ENCODE results near the gene DOLK.
A peak's percentile ranks its signal among the peaks of the same experiment; 100 is the strongest.
"Not testable (repeated sequence)": the region's sequence is repeated elsewhere in the genome, so short reads cannot be mapped to it uniquely, and the experiment has no call there.

DOLK gene

DNA sequence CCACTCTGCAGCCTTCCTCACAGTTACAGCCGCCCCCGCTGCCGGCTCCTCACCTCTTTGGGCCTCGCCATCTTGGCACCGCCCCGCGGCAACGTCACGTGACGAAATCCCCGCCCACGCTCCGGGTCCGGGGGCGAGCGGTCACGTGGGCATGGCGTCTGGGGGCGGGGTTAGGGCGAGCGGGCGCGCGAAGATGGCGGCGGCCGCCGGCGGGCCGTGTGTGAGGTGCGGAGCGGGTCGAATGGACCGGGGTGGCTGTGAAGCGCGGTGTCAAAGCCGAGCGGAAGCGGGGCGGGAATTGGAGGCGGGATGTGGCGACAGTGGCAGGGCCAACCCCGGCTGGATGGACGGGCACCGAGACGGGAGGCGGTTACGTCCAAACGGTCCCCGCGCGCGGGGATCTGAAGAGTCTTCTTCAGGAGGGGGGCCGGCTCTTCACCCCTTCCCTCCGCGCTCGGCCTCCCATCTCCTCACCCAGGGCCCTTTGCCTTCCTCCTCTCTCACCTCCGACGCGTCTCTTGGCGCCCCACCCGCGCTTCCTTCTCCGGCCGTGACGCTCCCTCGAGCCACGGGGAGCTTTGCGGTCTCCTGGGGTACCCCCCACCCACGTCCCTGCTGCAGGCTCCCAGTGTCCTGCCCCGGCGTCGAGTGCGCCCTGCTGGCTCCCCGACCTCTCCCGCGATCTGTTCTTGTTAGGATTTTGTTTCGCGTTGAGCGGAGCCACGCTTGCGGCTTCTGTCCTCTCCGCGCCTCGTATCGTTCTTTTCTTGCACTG is at the start of gene DOLK, which contains the start of gene NUP188:
DOLK (minus strand) TSS at position 77 of the 775 bp plus-strand sequence. CDS start 300 bp downstream, outside the sequence.
NUP188 (plus strand) TSS at position 173 of the 775 bp plus-strand sequence; CDS start at position 194, 21 bp downstream.
- TF ChIP-seq POLR2A (IDR thresholded peaks at IDR 0.05; ENCODE audit: low read length) (peak; percentile 88), GATA1 (IDR thresholded peaks at IDR 0.05; ENCODE audit: low read depth, low read length) (no peak)
- peak; percentile 95 to 98 for DNase-seq

DNA sequence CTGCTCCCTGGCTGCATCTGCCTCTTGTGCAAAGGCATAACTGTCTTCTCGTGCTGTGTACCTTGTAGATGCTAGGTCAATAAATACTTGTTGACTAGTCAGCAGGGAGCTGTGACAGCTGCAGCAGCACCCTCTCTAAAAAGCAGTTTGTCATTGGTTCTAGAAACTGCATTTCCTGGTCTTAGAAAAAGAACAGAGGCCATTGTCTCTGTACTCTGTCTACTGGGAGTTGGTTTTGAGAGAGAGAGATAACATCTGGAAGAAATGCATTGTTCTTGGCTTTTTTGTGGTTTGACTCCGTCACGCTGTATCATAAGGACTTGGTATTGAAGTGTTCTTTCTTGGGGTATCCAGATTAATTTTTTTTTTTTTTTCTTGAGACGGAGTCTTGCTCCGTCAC is 48.4 kb upstream of the DOLK start:
- DNase-seq, result no peak
- TF ChIP-seq POLR2A (IDR thresholded peaks at IDR 0.05; ENCODE audit: low read length) (no peak), GATA1 (IDR thresholded peaks at IDR 0.05; ENCODE audit: low read depth, low read length) (no peak)

- DNase-seq, result peak; percentile 40 to 50
- TF ChIP-seq POLR2A (IDR thresholded peaks at IDR 0.05; ENCODE audit: low read length) (no peak), GATA1 (IDR thresholded peaks at IDR 0.05; ENCODE audit: low read depth, low read length) (no peak)
Measured at GRCh38 chr9:128992995-128993394, 45.6 kb upstream of the DOLK start.

GRCh38 chr9:128987805-128988204 is 40.4 kb upstream of the DOLK start:
- DNase-seq, result no peak
- no peak for TF ChIP-seq POLR2A (IDR thresholded peaks at IDR 0.05; ENCODE audit: low read length)
- TF ChIP-seq GATA1 (IDR thresholded peaks at IDR 0.05; ENCODE audit: low read depth, low read length), result no peak

DNA sequence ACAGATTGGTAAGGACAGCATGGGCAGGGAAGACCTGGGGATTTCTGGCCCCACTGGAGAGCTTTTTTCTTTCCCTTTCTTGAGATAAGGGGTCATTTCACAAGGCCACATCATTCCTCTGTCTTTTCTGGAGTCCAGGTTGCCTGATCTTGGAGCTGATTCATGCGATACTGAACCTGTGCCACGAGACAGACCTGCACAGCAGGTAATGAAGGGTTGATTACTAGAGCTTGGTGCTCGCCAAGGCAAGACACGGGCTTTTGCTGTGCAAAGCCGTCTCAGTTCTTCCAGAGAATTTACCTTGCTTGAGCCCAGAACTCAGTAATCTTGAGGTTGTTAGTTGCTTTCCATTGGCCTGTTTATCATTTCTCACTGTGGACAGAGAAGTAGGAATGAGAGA is 39.3 kb upstream of the DOLK start:
- no peak for DNase-seq
- no peak for TF ChIP-seq GATA1 (IDR thresholded peaks at IDR 0.05; ENCODE audit: low read depth, low read length)
- TF ChIP-seq POLR2A (IDR thresholded peaks at IDR 0.05; ENCODE audit: low read length), result no peak

- DNase-seq, result no peak
- no peak for TF ChIP-seq POLR2A (IDR thresholded peaks at IDR 0.05; ENCODE audit: low read length)
- no peak for TF ChIP-seq GATA1 (IDR thresholded peaks at IDR 0.05; ENCODE audit: low read depth, low read length)
Measured at GRCh38 chr9:128983536-128983935, 36.1 kb upstream of the DOLK start.

GRCh38 chr9:128979111-128979510 is 31.7 kb upstream of the DOLK start:
- TF ChIP-seq POLR2A (IDR thresholded peaks at IDR 0.05; ENCODE audit: low read length), result no peak
- no peak for TF ChIP-seq GATA1 (IDR thresholded peaks at IDR 0.05; ENCODE audit: low read depth, low read length)
- DNase-seq, result no peak

GRCh38 chr9:128972956-128973355 is 25.6 kb upstream of the DOLK start:
- DNase-seq, result no peak
- no peak for TF ChIP-seq POLR2A (IDR thresholded peaks at IDR 0.05; ENCODE audit: low read length)
- no peak for TF ChIP-seq GATA1 (IDR thresholded peaks at IDR 0.05; ENCODE audit: low read depth, low read length)

GRCh38 chr9:128969491-128969890 is 22.1 kb upstream of the DOLK start:
- TF ChIP-seq GATA1 (IDR thresholded peaks at IDR 0.05; ENCODE audit: low read depth, low read length) (no peak), POLR2A (IDR thresholded peaks at IDR 0.05; ENCODE audit: low read length) (no peak)
- DNase-seq, result no peak

DNA sequence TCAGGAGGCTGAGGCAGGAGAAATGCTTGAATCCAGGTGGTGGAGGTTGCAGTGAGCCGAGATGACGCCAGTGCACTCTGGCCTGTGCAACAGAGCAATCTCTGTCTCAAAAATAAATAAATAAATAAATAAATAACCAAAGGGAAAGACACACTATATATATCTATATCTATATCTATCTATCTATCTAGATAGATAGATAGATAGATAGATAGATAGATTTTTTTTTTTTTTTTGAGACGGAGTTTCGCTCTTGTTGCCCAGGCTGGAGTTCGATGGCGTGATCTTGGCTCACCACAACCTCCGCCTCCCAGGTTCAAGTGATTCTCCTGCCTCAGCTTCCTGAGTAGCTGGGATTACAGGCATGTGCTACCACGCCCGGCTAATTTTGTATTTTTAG is 14.0 kb upstream of the DOLK start:
- DNase-seq, result not testable (repeated sequence)

- TF ChIP-seq GATA1 (IDR thresholded peaks at IDR 0.05; ENCODE audit: low read depth, low read length) (no peak), POLR2A (IDR thresholded peaks at IDR 0.05; ENCODE audit: low read length) (no peak)
- DNase-seq, result no peak
Measured at GRCh38 chr9:128947277-128947526, 201 bp downstream of the DOLK start.

DNA sequence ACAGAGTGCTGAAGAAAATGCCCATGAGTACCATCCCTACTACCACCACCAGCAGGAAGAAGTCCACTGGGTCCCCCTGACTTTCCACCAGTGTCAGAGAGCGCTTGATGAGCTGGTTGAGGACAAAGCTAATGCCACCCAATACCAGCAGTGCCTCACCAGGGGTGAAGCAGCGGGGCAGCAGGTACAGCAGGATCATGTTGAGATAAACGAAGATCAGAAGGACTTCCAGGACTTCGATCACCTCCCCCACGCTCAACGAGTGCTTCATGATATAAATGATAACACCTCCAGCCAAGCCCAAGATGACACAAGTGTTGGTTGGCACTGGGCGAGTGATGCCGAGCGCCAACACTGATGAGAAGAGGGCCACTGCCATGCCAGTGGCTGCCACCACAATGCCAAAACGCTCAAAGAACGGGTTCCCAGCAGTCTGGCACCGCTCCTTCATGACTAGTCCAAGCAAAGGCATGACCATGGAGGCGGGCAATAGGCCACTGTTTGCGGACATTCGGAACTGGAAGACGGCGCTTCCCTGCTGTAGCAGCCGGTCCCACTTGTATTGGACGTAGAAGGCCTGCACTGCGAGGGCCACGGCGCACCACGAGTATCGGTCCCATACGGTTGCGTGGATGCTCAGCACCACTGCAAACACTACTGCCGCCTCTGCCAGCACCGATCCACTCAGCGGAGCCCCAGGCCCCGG is 679 bp downstream of the DOLK start:
- DNase-seq, result peak in 1 of 2 experiments; percentile 73
- no peak for TF ChIP-seq POLR2A (IDR thresholded peaks at IDR 0.05; ENCODE audit: low read length)
- TF ChIP-seq GATA1 (IDR thresholded peaks at IDR 0.05; ENCODE audit: low read depth, low read length), result no peak

GRCh38 chr9:128945798-128946501 is 1.5 kb downstream of the DOLK start:
- DNase-seq, result no peak
- TF ChIP-seq POLR2A (IDR thresholded peaks at IDR 0.05; ENCODE audit: low read length), result no peak
- no peak for TF ChIP-seq GATA1 (IDR thresholded peaks at IDR 0.05; ENCODE audit: low read depth, low read length)

GRCh38 chr9:128944966-128945365 is 2.4 kb downstream of the DOLK start:
- DNase-seq, result not testable (repeated sequence)
